GM23338 (cell line): Measurements from ENCODE around the gene FRK. TPM values are rescaled to one million over a fixed set of nuclear protein-coding genes. Genes with fewer than 3 reads are reported as not detected.
A peak's percentile ranks its signal among the peaks of the same experiment; 100 is the strongest.

Experiments
- ATAC-seq: fragments of 200-7000 bp; cut with Tn5 transposase; 3 replicates; pipeline ENCODE4 v1.9.1; 2020
- DNase-seq: peaks from one replicate; pipeline ENCODE4 v3.0.0-alpha.2; 2015; ENCODE audit warnings: low spot score
- H2AFZ ChIP-seq: fragments of 200-600 bp; sonication (generic); 2 replicates; pipeline ENCODE4 v1.8.0; 2016; ENCODE audit warnings: antibody characterized with exemption, mild to moderate bottlenecking, moderate library complexity
- H3F3A ChIP-seq: fragments of 200-600 bp; sonication (generic); replicated peaks from 2 replicates; pipeline ENCODE4 v1.8.0; 2017; ENCODE audit warnings: antibody characterized with exemption, mixed run types, low read depth
- H3K27ac ChIP-seq: fragments of 200-600 bp; sonication (generic); 2 replicates; pipeline ENCODE4 v1.6.1; 2016; ENCODE audit warnings: low read depth
- H3K27me3 ChIP-seq: fragments of 200-600 bp; sonication (generic); 2 replicates; pipeline ENCODE4 v1.8.0; 2016; ENCODE audit warnings: mild to moderate bottlenecking, mixed run types, moderate library complexity; ENCODE audit not compliant: insufficient read depth
- H3K36me3 ChIP-seq: fragments of 200-600 bp; sonication (generic); 2 replicates; pipeline ENCODE4 v1.8.0; 2016; ENCODE audit warnings: mild to moderate bottlenecking; ENCODE audit not compliant: insufficient read depth
- H3K4me1 ChIP-seq: fragments of 200-600 bp; sonication (generic); 2 replicates; pipeline ENCODE4 v1.8.0; 2016; ENCODE audit warnings: mild to moderate bottlenecking, moderate library complexity; ENCODE audit not compliant: insufficient read depth
- H3K4me2 ChIP-seq: fragments of 200-600 bp; sonication (generic); 2 replicates; pipeline ENCODE4 v1.7.1; 2017; ENCODE audit warnings: mixed run types
- H3K4me3 ChIP-seq: fragments of 200-600 bp; sonication (generic); 2 replicates; pipeline ENCODE4 v1.6.1; 2016; ENCODE audit warnings: mixed run types
- H3K79me2 ChIP-seq: fragments of 200-600 bp; sonication (generic); replicated peaks from 2 replicates; pipeline ENCODE4 v1.8.0; 2017; ENCODE audit warnings: mild to moderate bottlenecking; ENCODE audit not compliant: insufficient read depth
- H3K9me2 ChIP-seq: fragments of 200-600 bp; sonication (generic); 2 replicates; pipeline ENCODE4 v1.8.0; 2017; ENCODE audit not compliant: insufficient read depth
- H4K20me1 ChIP-seq: fragments of 200-600 bp; sonication (generic); replicated peaks from 2 replicates; pipeline ENCODE4 v1.8.0; 2017; ENCODE audit warnings: mild to moderate bottlenecking; ENCODE audit not compliant: insufficient read depth
- H3K27ac Mint-ChIP-seq: 2 replicates; pipeline ENCODE4 v1.8.0; 2020; ENCODE audit warnings: inconsistent platforms, mild to moderate bottlenecking, moderate library complexity, mixed read lengths
- H3K27me3 Mint-ChIP-seq: 3 replicates; pipeline ENCODE4 v1.8.0; 2022; ENCODE audit warnings: low read depth, mild to moderate bottlenecking, moderate library complexity, mixed read lengths, inconsistent platforms; ENCODE audit not compliant: insufficient read depth, poor library complexity
- H3K36me3 Mint-ChIP-seq: 3 replicates; pipeline ENCODE4 v1.8.0; 2021; ENCODE audit warnings: low read depth, mild to moderate bottlenecking, inconsistent platforms, moderate library complexity, mixed read lengths
- H3K4me1 Mint-ChIP-seq: 3 replicates; pipeline ENCODE4 v1.8.0; 2020; ENCODE audit warnings: mild to moderate bottlenecking, inconsistent platforms, mixed read lengths
- H3K4me3 Mint-ChIP-seq: 3 replicates; pipeline ENCODE4 v1.8.0; 2021; ENCODE audit warnings: moderate library complexity, mild to moderate bottlenecking, inconsistent platforms, mixed read lengths
- H3K9me3 Mint-ChIP-seq: 3 replicates; pipeline ENCODE4 v1.8.0; 2020; ENCODE audit warnings: moderate library complexity, mild to moderate bottlenecking, inconsistent platforms, mixed read lengths
- CREB1 ChIP-seq: fragments of 250-450 bp; sonication (Bioruptor Pico); IDR thresholded peaks from 2 replicates; pipeline ENCODE4 v1.5.0; 2020; ENCODE audit warnings: low read depth, mild to moderate bottlenecking, moderate library complexity
- ETS1 ChIP-seq: IDR thresholded peaks from 2 replicates; pipeline ENCODE4 v1.6.1; 2016; ENCODE audit warnings: antibody characterized with exemption
- JUNB ChIP-seq: IDR thresholded peaks from one replicate; pipeline ENCODE4 v1.6.1; 2016; ENCODE audit warnings: antibody characterized with exemption; ENCODE audit not compliant: unreplicated experiment
- STAT1 ChIP-seq: IDR thresholded peaks from one replicate; pipeline ENCODE4 v1.6.1; 2016; ENCODE audit warnings: antibody characterized with exemption; ENCODE audit not compliant: unreplicated experiment
- ZNF331 ChIP-seq: fragments of 250-450 bp; sonication (Bioruptor Pico); IDR thresholded peaks from 2 replicates; pipeline ENCODE4 v1.5.0; 2020; ENCODE audit warnings: low read depth, mild to moderate bottlenecking, moderate library complexity
- polyA plus RNA-seq: library from polyadenylated mRNA; unstranded; fragments of >200 nt; fragmentation: Nextera tagmentation; extraction: Ambion mirVana; gene quantifications from 2 replicates; pipeline ENCODE4 v1.2.1, GENCODE V29; 2016
- total RNA-seq: library from RNA; depleted of rRNA; stranded (reverse); fragments of >200 nt; shearing (Covaris generic); gene quantifications from 2 replicates; pipeline ENCODE4 v1.2.3, GENCODE V29; 2014
- TF ChIP-seq, protein P1 (sequence below): fragments of 250-450 bp; sonication (Bioruptor Pico); IDR thresholded peaks from 2 replicates; pipeline ENCODE4 v1.5.0; 2020; ENCODE audit warnings: mild to moderate bottlenecking, moderate library complexity
- TF ChIP-seq, protein P2 (sequence below), 2 experiments: fragments of 200-600 bp in 1 of 2; sonication (generic) in 1 of 2; conservative IDR thresholded peaks; 2 replicates each; pipeline versions ENCODE4 v1.5.1 to v1.6.1; 2016 to 2017; ENCODE audit warnings: antibody characterized with exemption in 2 of 2, low read depth in 2 of 2, mild to moderate bottlenecking in 2 of 2, moderate library complexity in 1 of 2

FRK gene
- total and polyA plus RNA-seq, 2 experiments from 2014 or later = 0.06 to 0.24 TPM

- TF ChIP-seq, protein P1, sequence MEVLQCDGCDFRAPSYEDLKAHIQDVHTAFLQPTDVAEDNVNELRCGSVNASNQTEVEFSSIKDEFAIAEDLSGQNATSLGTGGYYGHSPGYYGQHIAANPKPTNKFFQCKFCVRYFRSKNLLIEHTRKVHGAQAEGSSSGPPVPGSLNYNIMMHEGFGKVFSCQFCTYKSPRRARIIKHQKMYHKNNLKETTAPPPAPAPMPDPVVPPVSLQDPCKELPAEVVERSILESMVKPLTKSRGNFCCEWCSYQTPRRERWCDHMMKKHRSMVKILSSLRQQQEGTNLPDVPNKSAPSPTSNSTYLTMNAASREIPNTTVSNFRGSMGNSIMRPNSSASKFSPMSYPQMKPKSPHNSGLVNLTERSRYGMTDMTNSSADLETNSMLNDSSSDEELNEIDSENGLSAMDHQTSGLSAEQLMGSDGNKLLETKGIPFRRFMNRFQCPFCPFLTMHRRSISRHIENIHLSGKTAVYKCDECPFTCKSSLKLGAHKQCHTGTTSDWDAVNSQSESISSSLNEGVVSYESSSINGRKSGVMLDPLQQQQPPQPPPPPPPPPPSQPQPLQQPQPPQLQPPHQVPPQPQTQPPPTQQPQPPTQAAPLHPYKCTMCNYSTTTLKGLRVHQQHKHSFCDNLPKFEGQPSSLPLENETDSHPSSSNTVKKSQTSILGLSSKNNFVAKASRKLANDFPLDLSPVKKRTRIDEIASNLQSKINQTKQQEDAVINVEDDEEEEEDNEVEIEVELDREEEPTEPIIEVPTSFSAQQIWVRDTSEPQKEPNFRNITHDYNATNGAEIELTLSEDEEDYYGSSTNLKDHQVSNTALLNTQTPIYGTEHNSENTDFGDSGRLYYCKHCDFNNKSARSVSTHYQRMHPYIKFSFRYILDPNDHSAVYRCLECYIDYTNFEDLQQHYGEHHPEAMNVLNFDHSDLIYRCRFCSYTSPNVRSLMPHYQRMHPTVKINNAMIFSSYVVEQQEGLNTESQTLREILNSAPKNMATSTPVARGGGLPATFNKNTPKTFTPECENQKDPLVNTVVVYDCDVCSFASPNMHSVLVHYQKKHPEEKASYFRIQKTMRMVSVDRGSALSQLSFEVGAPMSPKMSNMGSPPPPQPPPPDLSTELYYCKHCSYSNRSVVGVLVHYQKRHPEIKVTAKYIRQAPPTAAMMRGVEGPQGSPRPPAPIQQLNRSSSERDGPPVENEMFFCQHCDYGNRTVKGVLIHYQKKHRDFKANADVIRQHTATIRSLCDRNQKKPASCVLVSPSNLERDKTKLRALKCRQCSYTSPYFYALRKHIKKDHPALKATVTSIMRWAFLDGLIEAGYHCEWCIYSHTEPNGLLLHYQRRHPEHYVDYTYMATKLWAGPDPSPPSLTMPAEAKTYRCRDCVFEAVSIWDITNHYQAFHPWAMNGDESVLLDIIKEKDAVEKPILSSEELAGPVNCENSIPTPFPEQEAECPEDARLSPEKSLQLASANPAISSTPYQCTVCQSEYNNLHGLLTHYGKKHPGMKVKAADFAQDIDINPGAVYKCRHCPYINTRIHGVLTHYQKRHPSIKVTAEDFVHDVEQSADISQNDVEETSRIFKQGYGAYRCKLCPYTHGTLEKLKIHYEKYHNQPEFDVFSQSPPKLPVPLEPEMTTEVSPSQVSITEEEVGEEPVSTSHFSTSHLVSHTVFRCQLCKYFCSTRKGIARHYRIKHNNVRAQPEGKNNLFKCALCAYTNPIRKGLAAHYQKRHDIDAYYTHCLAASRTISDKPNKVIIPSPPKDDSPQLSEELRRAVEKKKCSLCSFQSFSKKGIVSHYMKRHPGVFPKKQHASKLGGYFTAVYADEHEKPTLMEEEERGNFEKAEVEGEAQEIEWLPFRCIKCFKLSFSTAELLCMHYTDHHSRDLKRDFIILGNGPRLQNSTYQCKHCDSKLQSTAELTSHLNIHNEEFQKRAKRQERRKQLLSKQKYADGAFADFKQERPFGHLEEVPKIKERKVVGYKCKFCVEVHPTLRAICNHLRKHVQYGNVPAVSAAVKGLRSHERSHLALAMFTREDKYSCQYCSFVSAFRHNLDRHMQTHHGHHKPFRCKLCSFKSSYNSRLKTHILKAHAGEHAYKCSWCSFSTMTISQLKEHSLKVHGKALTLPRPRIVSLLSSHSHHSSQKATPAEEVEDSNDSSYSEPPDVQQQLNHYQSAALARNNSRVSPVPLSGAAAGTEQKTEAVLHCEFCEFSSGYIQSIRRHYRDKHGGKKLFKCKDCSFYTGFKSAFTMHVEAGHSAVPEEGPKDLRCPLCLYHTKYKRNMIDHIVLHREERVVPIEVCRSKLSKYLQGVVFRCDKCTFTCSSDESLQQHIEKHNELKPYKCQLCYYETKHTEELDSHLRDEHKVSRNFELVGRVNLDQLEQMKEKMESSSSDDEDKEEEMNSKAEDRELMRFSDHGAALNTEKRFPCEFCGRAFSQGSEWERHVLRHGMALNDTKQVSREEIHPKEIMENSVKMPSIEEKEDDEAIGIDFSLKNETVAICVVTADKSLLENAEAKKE (CRISPR knock-in tag) = no peak
- TF ChIP-seq CREB1 (no peak), ZNF331 (CRISPR knock-in tag) (no peak), ETS1 (no peak), STAT1 (no peak)
These were observed 49.2 kb downstream of the FRK start (continued) for GRCh38 chr6:116011520-116011919.

GRCh38 chr6:116010790-116011401, 49.8 kb downstream of the FRK start:
- Mint-ChIP-seq H3K27me3 (no peaks in the 10 kb centered on the region), H3K9me3 (no peaks in the 10 kb centered on the region), H3K27ac (peak overlapping the region; percentile 18; the same call in 1 of the 2 replicates), H3K4me3 (no peak overlapping the region), H3K4me1 (no peaks in the 10 kb centered on the region; the same call in 1 of the 3 replicates), H3K36me3 (no peaks in the 10 kb centered on the region)
- no peak overlapping the region for H3K4me3 ChIP-seq
- H3K4me1 ChIP-seq = no peaks in the 10 kb centered on the region
- H3F3A ChIP-seq = no peaks in the 10 kb centered on the region
- no peak overlapping the region for H2AFZ ChIP-seq
- no peaks in the 10 kb centered on the region for H3K9me2 ChIP-seq
- H3K27me3 ChIP-seq = no peaks in the 10 kb centered on the region
- H3K4me2 ChIP-seq = no peak overlapping the region
- no peaks in the 10 kb centered on the region for H3K36me3 ChIP-seq
- no peak for TF ChIP-seq JUNB
- TF ChIP-seq, protein P2, sequence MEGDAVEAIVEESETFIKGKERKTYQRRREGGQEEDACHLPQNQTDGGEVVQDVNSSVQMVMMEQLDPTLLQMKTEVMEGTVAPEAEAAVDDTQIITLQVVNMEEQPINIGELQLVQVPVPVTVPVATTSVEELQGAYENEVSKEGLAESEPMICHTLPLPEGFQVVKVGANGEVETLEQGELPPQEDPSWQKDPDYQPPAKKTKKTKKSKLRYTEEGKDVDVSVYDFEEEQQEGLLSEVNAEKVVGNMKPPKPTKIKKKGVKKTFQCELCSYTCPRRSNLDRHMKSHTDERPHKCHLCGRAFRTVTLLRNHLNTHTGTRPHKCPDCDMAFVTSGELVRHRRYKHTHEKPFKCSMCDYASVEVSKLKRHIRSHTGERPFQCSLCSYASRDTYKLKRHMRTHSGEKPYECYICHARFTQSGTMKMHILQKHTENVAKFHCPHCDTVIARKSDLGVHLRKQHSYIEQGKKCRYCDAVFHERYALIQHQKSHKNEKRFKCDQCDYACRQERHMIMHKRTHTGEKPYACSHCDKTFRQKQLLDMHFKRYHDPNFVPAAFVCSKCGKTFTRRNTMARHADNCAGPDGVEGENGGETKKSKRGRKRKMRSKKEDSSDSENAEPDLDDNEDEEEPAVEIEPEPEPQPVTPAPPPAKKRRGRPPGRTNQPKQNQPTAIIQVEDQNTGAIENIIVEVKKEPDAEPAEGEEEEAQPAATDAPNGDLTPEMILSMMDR (conservative IDR thresholded peaks at IDR 0.05; ENCODE audit: low read depth in 2 of 2) = peak; percentile 86 to 89
- no peaks in the 10 kb centered on the region for H3K79me2 ChIP-seq
- no peak overlapping the region for H3K27ac ChIP-seq
- peak; percentile 77 for DNase-seq
- peak; percentile 89 for ATAC-seq
- no peaks in the 10 kb centered on the region for H4K20me1 ChIP-seq
